HepG2 (cell line): ENCODE results near the gene FSD1. TPM values are rescaled to one million over a fixed set of nuclear protein-coding genes. Genes with fewer than 3 reads are reported as not detected.

Experiments used
- ATAD3A ChIP-seq: sonication (generic); formaldehyde crosslinking; IDR thresholded peaks from 2 replicates; pipeline ENCODE4 v1.4.0; 2020; ENCODE audit warnings: missing genetic modification reagents
- BORCS8-MEF2B ChIP-seq: sonication (generic); formaldehyde crosslinking; IDR thresholded peaks from 2 replicates; pipeline ENCODE4 v1.8.0; 2022; ENCODE audit warnings: mild to moderate bottlenecking, missing genetic modification reagents
- BRD4 ChIP-seq: sonication (generic); formaldehyde crosslinking; IDR thresholded peaks from 2 replicates; pipeline ENCODE4 v1.4.0; 2020; ENCODE audit warnings: missing genetic modification reagents
- FOXK1 ChIP-seq: sonication (generic); formaldehyde crosslinking; IDR thresholded peaks from 2 replicates; pipeline ENCODE4 v1.4.0; 2020; ENCODE audit warnings: low read depth, missing genetic modification reagents, borderline replicate concordance
- FOXK2 ChIP-seq: fragments of 450-650 bp; IDR thresholded peaks from 2 replicates; pipeline ENCODE4 v1.6.1; 2016
- GTF3A ChIP-seq: sonication (generic); formaldehyde crosslinking; conservative IDR thresholded peaks from 2 replicates; pipeline ENCODE4 v1.4.0; 2020; ENCODE audit warnings: mild to moderate bottlenecking, missing genetic modification reagents
- HNRNPLL ChIP-seq: fragments of 200-400 bp; formaldehyde crosslinking; IDR thresholded peaks from 2 replicates; pipeline ENCODE4 v1.6.1; 2017; ENCODE audit warnings: mild to moderate bottlenecking, low read depth, low read length; ENCODE audit not compliant: poor library complexity, severe bottlenecking
- KDM2A ChIP-seq: sonication (generic); formaldehyde crosslinking; IDR thresholded peaks from 2 replicates; pipeline ENCODE4 v1.4.0; 2020; ENCODE audit warnings: low read depth, missing genetic modification reagents, borderline replicate concordance
- KLF16 ChIP-seq, 2 experiments: sonication (generic) in 1 of 2; formaldehyde crosslinking in 1 of 2; IDR thresholded peaks; 2 replicates each; pipeline versions ENCODE4 v1.6.1 to v1.8.0; 2016 to 2023; ENCODE audit warnings: missing genetic modification reagents in 2 of 2, missing compliant biosample characterization in 1 of 2
- MAFF ChIP-seq: IDR thresholded peaks from 2 replicates; pipeline ENCODE4 v1.6.1; 2011; ENCODE audit warnings: low read depth, low read length, improper control_type of control experiment
- MYNN ChIP-seq: sonication (generic); formaldehyde crosslinking; IDR thresholded peaks from 2 replicates; pipeline ENCODE4 v1.4.0; 2020; ENCODE audit warnings: mild to moderate bottlenecking, low read depth, missing genetic modification reagents
- NBN ChIP-seq: fragments of 450-650 bp; conservative IDR thresholded peaks from 2 replicates; pipeline ENCODE4 v1.6.1; 2017
- SALL1 ChIP-seq: sonication (generic); formaldehyde crosslinking; IDR thresholded peaks from 2 replicates; pipeline ENCODE4 v1.8.0; 2022; ENCODE audit warnings: mild to moderate bottlenecking, missing genetic modification reagents
- U2AF2 ChIP-seq: fragments of 200-400 bp; formaldehyde crosslinking; IDR thresholded peaks from 2 replicates; pipeline ENCODE4 v1.6.1; 2017; ENCODE audit warnings: low read depth, mild to moderate bottlenecking, low read length
- XBP1 ChIP-seq: sonication (generic); formaldehyde crosslinking; IDR thresholded peaks from 2 replicates; pipeline ENCODE4 v1.5.0; 2020; ENCODE audit warnings: missing genetic modification reagents
- ZBED4 ChIP-seq: sonication (generic); formaldehyde crosslinking; IDR thresholded peaks from 2 replicates; pipeline ENCODE4 v1.4.0; 2020; ENCODE audit warnings: missing genetic modification reagents, borderline replicate concordance
- ZBTB1 ChIP-seq: sonication (generic); formaldehyde crosslinking; IDR thresholded peaks from 2 replicates; pipeline ENCODE4 v1.4.0; 2020; ENCODE audit warnings: missing genetic modification reagents, borderline replicate concordance
- ZBTB25 ChIP-seq: IDR thresholded peaks from 2 replicates; pipeline ENCODE4 v1.6.1; 2018; ENCODE audit warnings: missing genetic modification reagents
- ZKSCAN8 ChIP-seq: IDR thresholded peaks from 2 replicates; pipeline ENCODE4 v1.6.1; 2016; ENCODE audit warnings: borderline replicate concordance, missing genetic modification reagents, missing compliant biosample characterization
- ZNF101 ChIP-seq: sonication (generic); formaldehyde crosslinking; IDR thresholded peaks from 2 replicates; pipeline ENCODE4 v1.4.0; 2020; ENCODE audit warnings: mild to moderate bottlenecking, low read depth, missing genetic modification reagents, borderline replicate concordance
- ZNF503 ChIP-seq: sonication (generic); formaldehyde crosslinking; IDR thresholded peaks from 2 replicates; pipeline ENCODE4 v1.4.0; 2020; ENCODE audit warnings: missing genetic modification reagents
- ZNF549 ChIP-seq: sonication (generic); formaldehyde crosslinking; IDR thresholded peaks from 2 replicates; pipeline ENCODE4 v1.5.0; 2020; ENCODE audit warnings: missing genetic modification reagents
- ZNF652 ChIP-seq: IDR thresholded peaks from 2 replicates; pipeline ENCODE4 v1.6.1; 2016; ENCODE audit warnings: low read depth, borderline replicate concordance
- polyA plus RNA-seq, 8 experiments: library from polyadenylated mRNA; depleted of rRNA in 3 of 8; stranded (reverse) in 7 of 8; unstranded in 1 of 8; fragments of >200 nt; fragmentation: Illumina TruSeq in 4 of 8; extraction: Trizol in 4 of 8; gene quantifications; 2 replicates each; pipeline versions ENCODE4 v1.2.1 to v1.2.3, GENCODE V29; 2011 to 2016; ENCODE audit warnings: low read depth in 4 of 8, missing spikeins in 1 of 8, mixed read lengths in 1 of 8; ENCODE audit not compliant: insufficient read depth in 1 of 8
- total RNA-seq, 5 experiments: library from RNA; depleted of rRNA; stranded (reverse); fragments of >200 nt; fragmentation: Illumina TruSeq; extraction: Trizol; gene quantifications; 2 replicates each; pipeline ENCODE4 v1.2.3, GENCODE V29; 2016; ENCODE audit warnings: low read depth in 1 of 5

Gene FSD1
- total and polyA plus RNA-seq, 2 of the 13 experiments (the other 11 are each of a cell fraction or from before 2014, with no cell fraction given) = 0.29 to 0.66 TPM

- TF ChIP-seq FOXK1 (CRISPR knock-in tag) (peak; percentile 81; the same call in 1 of the 2 replicates), KLF16 (CRISPR knock-in tag; IDR thresholded peaks at IDR 0.05) (peak in 1 of 2 experiments; percentile 87; a peak in 2 of 4 replicates), U2AF2 (no peak), BRD4 (peak; percentile 52; the same call in 1 of the 2 replicates), FOXK2 (peak; percentile 79), ZKSCAN8 (CRISPR knock-in tag) (peak; percentile 85; the same call in 1 of the 2 replicates), ZNF503 (0 out of 2 replicates have a peak, but pooled peaks have one; percentile 36), ATAD3A (CRISPR knock-in tag) (no peak), ZBTB25 (CRISPR knock-in tag) (peak; percentile 57; the same call in 1 of the 2 replicates), ZNF549 (CRISPR knock-in tag) (no peak), ZBTB1 (CRISPR knock-in tag) (0 out of 2 replicates have a peak, but pooled peaks have one; percentile 23), GTF3A (no peak), MYNN (CRISPR knock-in tag) (no peak; the same call in 1 of the 2 replicates), NBN (no peak), KDM2A (CRISPR knock-in tag) (peak; percentile 92), SALL1 (CRISPR knock-in tag) (peak; percentile 97), ZNF652 (CRISPR knock-in tag) (peak; percentile 70; the same call in 1 of the 2 replicates), ZBED4 (CRISPR knock-in tag) (no peak; the same call in 1 of the 2 replicates), BORCS8-MEF2B (CRISPR knock-in tag) (0 out of 2 replicates have a peak, but pooled peaks have one; percentile 77), ZNF101 (CRISPR knock-in tag) (no peak), HNRNPLL (peak; percentile 25), XBP1 (CRISPR knock-in tag) (no peak), MAFF (no peak; the same call in 1 of the 2 replicates)
These were observed 6.1 kb downstream of the FSD1 start (continued) for GRCh38 chr19:4310247-4311121.
